Osteocyte (in vitro differentiated cells): ENCODE results near the gene CAST. TPM values are rescaled to one million over a fixed set of nuclear protein-coding genes. Genes with fewer than 3 reads are reported as not detected.

Experiments
- DNase-seq: peaks from one replicate; pipeline ENCODE4 v3.0.0; 2021; ENCODE audit warnings: mixed read lengths; ENCODE audit not compliant: unreplicated experiment; ENCODE audit errors: extremely low spot score
- H3K27ac Mint-ChIP-seq: one replicate; pipeline ENCODE4 v1.8.0; 2021; ENCODE audit warnings: mild to moderate bottlenecking, mixed read lengths; ENCODE audit not compliant: unreplicated experiment
- H3K27me3 Mint-ChIP-seq: one replicate; pipeline ENCODE4 v1.8.0; 2021; ENCODE audit warnings: mixed read lengths; ENCODE audit not compliant: unreplicated experiment
- H3K36me3 Mint-ChIP-seq: one replicate; pipeline ENCODE4 v1.8.0; 2021; ENCODE audit warnings: mixed read lengths; ENCODE audit not compliant: unreplicated experiment
- H3K4me1 Mint-ChIP-seq: one replicate; pipeline ENCODE4 v1.8.0; 2021; ENCODE audit warnings: mixed read lengths; ENCODE audit not compliant: unreplicated experiment
- H3K4me3 Mint-ChIP-seq: one replicate; pipeline ENCODE4 v1.8.0; 2021; ENCODE audit warnings: mild to moderate bottlenecking, moderate library complexity, mixed read lengths; ENCODE audit not compliant: unreplicated experiment
- H3K9me3 Mint-ChIP-seq: one replicate; pipeline ENCODE4 v1.8.0; 2021; ENCODE audit warnings: mixed read lengths; ENCODE audit not compliant: unreplicated experiment
- CTCF ChIP-seq: fragments of 200-600 bp; sonication (generic); IDR thresholded peaks from 2 replicates; pipeline ENCODE4 v1.5.0; 2021; ENCODE audit warnings: antibody characterized with exemption, mild to moderate bottlenecking, moderate library complexity
- total RNA-seq: library from RNA; stranded (reverse); gene quantifications from 2 replicates; pipeline ENCODE4 v1.2.1, GENCODE V29; 2021

The CAST gene
- total RNA-seq, 1 donor from 2014 or later: 144 TPM

- Mint-ChIP-seq H3K36me3 (peaks cover 44% of the 10 kb centered on the region), H3K4me3 (no peak overlapping the region), H3K27ac (no peak overlapping the region), H3K4me1 (no peaks in the 10 kb centered on the region), H3K27me3 (no peaks in the 10 kb centered on the region), H3K9me3 (no peaks in the 10 kb centered on the region)
- no peak for DNase-seq
- no peak for TF ChIP-seq CTCF
Measured at GRCh38 chr5:96758621-96759020, 96.4 kb downstream of the CAST start.

GRCh38 chr5:96761618-96762017 lies 99.4 kb downstream of the CAST start:
- DNase-seq: no peak
- no peak overlapping the region for H3K27ac Mint-ChIP-seq
- H3K36me3 Mint-ChIP-seq: peaks cover 37% of the 10 kb centered on the region
- no peaks in the 10 kb centered on the region for H3K27me3 Mint-ChIP-seq
- no peaks in the 10 kb centered on the region for H3K4me1 Mint-ChIP-seq
- H3K4me3 Mint-ChIP-seq: no peak overlapping the region
- no peak for TF ChIP-seq CTCF
- no peaks in the 10 kb centered on the region for H3K9me3 Mint-ChIP-seq

- peaks cover 34% of the 10 kb centered on the region for H3K36me3 Mint-ChIP-seq
- TF ChIP-seq CTCF: no peak
- no peak overlapping the region for H3K27ac Mint-ChIP-seq
- no peaks in the 10 kb centered on the region for H3K4me1 Mint-ChIP-seq
- H3K27me3 Mint-ChIP-seq: no peaks in the 10 kb centered on the region
- H3K9me3 Mint-ChIP-seq: no peaks in the 10 kb centered on the region
- H3K4me3 Mint-ChIP-seq: no peak overlapping the region
- DNase-seq: no peak
Measured at GRCh38 chr5:96763026-96763425, 100.8 kb downstream of the CAST start.

GRCh38 chr5:96765043-96765442 lies 102.9 kb downstream of the CAST start:
- H3K27ac Mint-ChIP-seq: no peak overlapping the region
- no peaks in the 10 kb centered on the region for H3K9me3 Mint-ChIP-seq
- peaks cover 34% of the 10 kb centered on the region for H3K36me3 Mint-ChIP-seq
- no peaks in the 10 kb centered on the region for H3K4me1 Mint-ChIP-seq
- no peak for TF ChIP-seq CTCF
- DNase-seq: no peak
- no peak overlapping the region for H3K4me3 Mint-ChIP-seq
- H3K27me3 Mint-ChIP-seq: no peaks in the 10 kb centered on the region

GRCh38 chr5:96768708-96769251 lies 106.6 kb downstream of the CAST start:
- Mint-ChIP-seq H3K4me3 (no peak overlapping the region), H3K4me1 (no peaks in the 10 kb centered on the region), H3K27me3 (no peaks in the 10 kb centered on the region), H3K9me3 (no peaks in the 10 kb centered on the region), H3K36me3 (peaks cover 43% of the 10 kb centered on the region), H3K27ac (no peak overlapping the region)
- no peak for TF ChIP-seq CTCF
- DNase-seq: no peak
